HG02840 (cell line): Measurements from ENCODE around the gene NAT16.
"Not testable (repeated sequence)": the region's sequence is repeated elsewhere in the genome, so short reads cannot be mapped to it uniquely, and the experiment has no call there.

Experiments used
- ATAC-seq: cut with Tn5 transposase; IDR thresholded peaks from one replicate; pipeline ENCODE4 v1.9.1; 2021; ENCODE audit warnings: mild to moderate bottlenecking, moderate library complexity, moderate number of reproducible peaks; ENCODE audit not compliant: unreplicated experiment, low FRiP score

NAT16 gene

DNA sequence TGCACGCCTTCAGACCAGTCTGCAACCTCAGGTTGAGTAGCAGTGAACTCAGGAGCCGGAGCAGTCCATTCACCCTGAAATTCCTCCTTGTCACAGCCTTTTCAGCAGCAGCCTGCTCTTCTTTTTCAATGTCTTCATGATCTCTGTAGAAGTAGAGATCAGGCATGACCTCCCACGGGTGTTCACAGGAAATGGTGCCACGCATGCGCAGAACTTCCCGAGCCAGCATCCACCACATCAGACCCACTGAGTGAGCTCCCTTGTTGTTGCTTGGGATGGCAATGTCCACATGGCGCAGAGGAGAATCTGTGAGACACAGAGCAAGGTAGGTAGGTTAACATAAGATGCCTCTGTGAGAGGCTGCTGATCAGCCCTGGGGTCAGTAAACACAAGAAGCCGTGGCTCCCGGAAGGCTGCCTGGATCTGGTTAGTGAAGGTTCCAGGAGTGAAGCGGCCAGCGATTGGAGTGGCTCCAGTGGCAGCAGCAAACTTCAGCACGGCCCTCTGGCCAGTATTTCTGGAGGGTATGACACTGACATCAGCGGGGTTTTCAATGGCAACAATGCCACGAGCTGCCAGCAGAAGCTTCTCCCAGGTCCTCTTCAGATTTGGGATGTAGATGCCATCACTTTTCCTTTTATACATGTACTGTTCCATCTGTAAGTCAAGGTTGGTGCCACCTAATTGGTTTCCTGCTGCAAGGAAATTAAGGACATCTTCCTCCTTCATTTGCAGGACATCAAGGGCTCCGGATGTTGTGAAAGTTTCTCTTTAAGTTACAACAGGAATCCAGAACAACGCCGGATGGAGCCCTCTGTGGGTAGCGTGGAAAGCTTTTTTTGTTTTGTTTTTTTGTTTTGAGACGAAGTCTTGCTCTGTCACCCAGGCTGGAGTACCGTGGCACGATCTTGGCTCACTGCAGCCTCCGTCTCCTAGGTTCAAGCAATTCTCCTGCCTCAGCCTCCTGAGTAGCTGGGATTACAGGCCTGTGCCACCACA lies 23.9 kb upstream of the NAT16 start:
- ATAC-seq: not testable (repeated sequence)

DNA sequence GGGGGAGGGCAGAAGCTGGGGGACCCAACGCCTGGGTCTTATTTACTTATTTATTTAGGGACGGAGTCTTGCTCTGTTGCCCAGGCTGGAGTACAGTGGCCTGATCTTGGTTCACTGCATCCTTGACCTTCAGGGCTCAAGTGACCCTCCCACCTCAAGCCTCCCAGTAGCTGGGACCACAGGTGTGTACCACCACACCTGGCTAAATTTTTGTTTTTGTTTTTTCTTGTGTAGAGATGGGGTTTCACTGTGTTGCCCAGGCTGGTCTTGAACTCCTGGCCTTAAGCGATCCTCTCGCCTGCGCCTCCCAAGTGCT lies 22.5 kb upstream of the NAT16 start:
- no peak for ATAC-seq

DNA sequence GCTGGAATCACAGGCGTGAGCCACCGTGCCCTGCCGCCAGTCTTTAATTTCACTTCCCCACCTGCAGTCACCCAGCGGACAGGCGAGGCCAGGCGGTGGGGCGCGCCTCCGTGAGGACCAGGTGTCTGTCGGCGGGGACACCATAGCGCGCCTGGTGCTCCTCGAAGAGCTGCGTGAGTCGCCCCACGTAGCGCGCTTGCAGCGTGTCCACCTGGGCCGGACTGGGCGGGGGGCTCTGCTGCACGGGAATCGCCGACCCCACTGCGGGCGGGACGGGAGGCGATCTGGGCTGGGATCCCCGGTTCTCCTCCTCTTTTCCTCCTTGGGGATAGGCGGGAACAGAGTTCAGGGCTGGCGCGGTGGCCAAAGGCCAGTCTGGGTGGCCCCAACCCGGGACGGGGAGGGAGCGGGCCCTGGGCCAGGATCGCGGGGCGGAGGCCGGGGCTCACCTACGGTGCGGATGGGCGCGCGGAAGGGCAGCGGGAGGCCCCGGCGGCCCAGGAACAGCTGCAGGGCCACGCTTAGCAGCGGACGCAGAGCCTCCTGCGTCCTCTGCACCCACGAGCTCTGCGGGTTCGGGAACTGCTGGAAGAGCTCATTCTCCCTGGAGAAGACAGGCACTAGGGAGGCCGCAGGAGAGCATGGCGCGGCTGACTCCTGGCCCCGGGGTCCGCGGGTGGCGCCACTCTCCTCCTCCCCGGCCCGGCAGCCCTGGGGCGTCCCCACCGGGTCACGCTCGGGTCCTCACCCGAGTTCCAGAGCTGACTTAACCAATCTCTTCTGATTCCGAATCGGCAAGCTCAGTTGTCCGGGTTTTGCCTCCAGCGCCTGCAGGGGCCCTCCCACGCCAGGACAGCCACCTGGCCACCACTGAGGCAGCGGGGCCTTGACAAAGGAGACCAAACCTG lies 21.9 kb upstream of the NAT16 start:
- no peak for ATAC-seq

DNA sequence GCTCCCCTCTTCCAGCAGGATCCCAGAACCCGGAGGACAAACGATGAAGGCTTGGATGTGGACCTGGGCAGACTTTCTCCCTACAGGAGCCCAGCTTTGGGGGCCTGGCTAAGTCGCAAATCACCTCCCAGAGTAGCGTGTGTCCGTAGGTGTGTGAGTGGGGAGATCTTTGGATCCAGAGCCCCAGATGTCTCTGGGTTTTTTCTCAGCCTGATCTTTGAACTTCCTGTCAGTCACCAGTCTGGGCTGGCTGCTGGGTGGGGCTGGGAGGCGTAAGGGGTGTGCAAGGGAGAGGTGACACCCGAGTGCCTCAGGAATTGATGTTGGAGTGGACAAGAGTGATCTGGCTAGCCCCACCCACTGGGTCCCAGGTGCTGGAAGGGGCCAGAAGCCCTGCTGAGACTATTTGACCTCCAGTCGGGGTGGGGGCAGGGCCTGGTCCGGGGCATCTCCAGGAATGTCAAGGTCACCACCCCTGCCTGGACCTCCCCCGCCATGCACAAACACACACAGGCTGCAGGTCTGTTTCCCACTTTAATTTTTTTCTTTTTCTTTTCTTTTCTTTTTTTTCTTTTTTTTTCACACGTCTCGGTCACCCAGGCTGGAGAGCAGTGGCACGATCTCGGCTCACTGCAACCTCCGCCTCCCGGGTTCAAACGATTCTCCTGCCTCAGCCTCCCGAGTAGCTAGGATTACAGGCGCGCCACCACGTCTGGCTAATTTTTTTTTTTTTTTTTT lies 20.9 kb upstream of the NAT16 start, which contains the start of gene MOGAT3:
Gene MOGAT3, minus strand, starts transcription at position 175 of the 738 bp plus-strand sequence. CDS start 182 bp downstream, outside the sequence.
- ATAC-seq: no peak

DNA sequence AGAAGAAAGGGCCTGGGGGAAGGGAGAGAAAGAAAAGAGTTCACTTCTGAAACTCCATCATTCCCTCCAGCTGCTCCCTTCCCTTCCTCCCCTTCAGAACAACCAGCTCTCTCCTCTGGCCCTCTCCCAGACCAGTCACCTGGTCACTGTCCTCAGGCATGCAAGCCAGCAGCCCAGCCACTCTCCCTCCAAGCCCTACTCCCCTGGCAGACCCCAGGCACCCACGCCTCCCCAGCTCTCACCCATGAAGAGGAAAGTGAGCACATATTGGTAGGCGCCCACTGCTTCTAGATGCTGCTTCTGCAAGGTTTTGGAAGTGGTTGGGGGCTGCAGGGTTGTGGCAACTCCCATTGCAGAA lies 20.4 kb upstream of the NAT16 start:
- ATAC-seq: no peak

DNA sequence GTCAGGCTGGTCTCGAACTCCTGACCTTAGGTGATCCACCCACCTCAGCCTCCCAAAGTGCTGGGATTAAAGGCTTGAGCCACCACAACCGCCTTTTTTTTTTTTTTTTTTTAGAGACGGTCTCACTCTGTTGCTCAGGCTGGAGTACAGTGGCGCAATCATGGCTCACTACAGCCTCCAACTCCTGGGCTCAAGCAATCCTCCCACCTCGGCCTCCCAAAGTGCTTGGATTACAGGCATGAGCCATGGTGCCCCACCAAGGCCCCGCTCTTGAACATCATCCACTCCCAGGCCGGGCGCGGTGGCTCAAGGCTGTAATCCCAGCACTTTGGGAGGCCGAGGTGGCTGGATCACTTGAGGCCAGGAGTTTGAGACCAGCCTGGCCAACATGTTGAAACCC lies 19.4 kb upstream of the NAT16 start:
- not testable (repeated sequence) for ATAC-seq

DNA sequence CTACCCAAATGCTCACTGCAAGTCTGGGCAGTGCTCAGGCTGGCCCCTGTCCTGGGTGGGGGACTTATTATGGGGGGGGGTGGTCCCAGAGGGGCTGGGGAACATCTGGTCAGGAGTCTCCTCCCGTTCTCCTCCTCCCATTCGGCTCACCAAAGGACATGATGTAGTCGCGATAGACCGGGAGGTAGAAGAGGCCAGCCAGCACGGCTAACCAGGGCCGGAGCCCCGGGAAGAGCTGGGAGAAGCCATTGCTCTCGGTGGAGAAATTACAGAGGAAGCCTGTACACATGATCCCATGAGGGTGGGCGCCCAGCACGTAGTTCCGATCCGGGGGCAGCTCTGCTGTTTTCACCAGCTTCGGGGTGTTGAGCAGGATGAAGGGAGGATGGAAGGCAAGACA lies 18.4 kb upstream of the NAT16 start:
- ATAC-seq: no peak

DNA sequence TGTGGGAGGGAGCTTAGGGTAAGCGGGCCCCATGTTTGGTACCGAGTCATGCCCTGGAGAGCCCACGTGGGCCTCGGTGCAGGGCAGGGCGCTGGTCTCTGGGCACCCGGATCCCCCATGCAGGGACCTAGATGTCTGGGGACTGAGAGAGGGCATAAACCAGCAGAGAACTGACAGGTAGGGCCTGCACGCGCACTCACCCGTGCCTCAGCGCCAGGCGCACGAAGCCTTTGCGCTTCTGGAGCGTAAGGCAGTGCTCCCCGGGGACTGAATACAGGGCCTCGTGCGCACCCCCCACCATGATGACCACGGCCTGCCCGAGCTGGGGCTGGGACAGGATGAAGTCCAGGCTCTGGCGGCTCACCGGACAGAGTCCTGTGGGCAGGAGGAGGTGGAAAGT lies 17.9 kb upstream of the NAT16 start:
- no peak for ATAC-seq

DNA sequence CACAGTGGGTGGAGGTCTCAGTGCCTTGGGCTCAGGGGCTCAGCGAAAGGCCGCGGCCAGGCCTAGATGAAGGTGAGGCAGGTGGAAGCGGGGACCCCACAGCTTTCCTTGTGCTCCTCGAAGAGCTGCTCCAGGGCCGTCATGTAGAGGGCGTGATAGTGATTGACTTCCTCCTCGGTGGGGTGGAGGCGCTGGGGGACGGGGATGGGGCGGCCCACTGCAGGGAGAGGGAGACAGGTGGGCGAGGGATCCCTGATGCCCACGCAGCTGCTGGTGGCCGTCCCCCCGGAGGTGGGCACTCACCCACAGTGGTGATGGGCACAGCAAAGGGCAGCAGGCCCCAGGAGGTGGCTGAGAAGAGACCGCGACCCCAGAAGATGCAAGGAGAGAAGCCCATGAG lies 15.8 kb upstream of the NAT16 start:
- ATAC-seq: no peak

DNA sequence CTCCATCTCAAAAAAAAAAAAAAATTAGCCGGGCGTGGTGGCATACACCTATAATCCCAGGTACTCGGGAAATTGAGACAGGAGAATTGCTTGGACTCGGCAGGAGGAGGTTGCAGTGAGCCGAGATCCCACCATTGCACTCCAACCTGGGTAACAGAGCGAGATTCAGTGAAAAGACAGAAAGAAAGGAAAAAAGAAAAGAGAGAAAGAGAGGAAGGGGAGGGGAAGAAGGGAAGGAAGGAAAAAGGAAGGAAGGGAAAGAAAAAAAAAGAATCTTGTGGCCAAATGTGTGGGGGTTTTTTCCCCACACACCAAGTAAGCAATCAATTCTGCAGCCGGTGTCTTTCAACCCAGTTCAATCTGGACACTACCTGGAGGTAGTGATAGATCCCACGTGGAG lies 9.0 kb upstream of the NAT16 start:
- ATAC-seq: no peak

DNA sequence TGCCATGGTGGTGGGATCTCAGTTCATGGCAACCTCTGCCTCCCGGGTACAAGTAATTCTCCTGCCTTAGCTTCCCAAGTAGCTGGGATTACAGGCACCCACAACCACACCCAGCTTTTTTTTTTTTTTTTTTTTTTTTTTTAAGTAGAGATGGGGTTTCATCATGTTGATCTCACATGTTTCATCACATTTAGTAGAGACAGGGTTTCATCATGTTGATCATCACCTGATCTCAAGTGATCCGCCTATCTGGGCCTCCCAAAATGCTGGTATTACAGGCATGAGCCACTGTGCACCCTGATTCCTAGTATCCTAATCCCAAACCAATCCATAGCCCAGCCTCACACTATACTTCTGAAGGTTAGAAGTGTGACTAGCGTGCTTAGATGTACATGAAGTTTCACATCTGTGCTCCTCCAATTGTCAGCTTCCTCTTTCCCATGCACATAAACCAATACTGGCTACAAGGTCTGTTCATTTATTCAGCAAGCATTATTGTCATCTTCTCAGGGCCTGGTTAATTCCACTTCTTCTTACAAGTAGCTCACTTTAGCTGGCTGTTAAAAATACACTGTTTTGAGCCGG lies 6.8 kb upstream of the NAT16 start:
- no peak for ATAC-seq

DNA sequence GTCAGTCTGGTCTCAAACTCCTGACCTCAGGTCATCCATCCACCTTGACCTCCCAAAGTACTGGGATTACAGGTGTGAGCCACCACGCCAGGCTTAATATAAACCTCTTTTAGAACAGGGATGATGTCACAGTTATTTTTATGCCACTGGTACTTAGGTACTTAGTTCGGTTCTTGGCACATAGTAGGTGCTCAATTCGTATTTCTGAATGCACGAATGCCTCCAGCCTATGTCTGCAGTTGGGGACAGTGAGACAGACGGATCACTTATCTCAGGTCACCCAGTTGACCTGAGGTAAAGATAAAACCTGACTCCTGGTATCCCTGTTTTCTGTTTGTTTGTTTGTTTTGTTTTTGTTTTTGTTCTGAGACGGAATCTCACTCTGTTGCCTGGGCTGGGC lies 6.1 kb upstream of the NAT16 start:
- no peak for ATAC-seq

DNA sequence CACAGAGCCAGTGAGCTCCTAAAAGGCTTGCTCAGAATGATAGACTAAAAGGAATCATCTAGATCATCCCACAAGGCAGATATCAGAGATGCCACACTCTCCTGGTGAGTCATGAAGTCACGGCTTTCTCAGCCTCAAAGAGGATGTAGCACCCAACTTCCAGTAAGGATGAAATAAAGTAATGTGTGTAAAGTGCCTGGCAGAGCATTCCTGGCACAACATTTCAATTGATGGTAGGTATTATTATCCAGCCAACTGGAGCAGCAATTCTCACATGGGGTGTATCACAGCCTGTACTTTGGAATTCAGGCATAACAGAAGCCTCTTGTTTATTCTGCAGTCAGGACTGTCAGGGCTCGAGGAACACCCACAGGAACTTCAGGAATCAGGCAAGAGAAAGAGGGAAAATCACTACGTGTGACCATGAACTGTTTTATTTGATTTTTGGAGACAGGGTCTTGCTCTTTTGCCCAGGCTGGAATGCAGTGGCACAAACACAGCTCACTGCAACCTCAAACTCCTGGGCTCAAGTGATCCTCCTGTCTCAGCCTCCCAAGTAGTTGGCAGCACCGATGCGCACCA lies 5.3 kb upstream of the NAT16 start:
- no peak for ATAC-seq

DNA sequence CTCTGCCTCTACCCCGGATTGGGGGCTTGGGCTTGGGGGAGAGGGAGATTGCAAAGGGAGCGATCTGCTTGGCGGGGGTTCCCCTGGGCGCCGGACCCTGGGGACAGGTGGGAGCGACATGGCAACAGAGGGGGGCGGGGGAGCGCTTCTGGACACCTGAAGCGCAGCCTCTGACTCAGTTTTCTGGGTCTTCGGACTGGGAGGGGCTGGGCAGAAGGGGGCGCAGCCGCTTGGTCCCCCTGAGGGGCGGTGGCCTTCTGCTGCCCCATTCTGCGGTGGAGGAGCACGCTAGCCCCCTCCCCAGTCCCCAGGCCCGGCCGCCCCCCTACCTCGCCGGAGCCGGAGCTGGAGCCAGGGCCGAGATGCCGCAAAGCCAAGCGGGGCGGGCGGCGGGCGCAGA lies 380 bp downstream of the NAT16 start:
- ATAC-seq: no peak

DNA sequence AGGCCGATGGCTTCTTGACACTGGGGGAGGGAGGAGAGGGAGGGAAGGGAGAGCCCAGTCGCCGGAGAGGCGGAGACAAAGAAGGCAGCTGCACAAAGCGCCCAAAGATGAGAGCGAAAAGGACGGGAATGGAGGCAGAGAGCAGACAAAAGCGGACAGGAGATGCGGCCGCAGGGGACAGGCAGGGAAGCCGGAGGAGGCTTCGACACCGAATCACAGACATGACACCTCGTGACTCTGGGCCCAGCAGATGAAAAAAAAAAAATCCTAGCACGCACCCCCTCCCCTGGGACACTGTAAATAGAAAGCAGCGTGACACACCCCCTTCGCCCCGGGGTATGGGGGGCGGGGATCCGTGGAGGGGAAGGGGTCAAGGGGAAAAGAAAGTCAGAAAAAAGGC lies 976 bp downstream of the NAT16 start:
- no peak for ATAC-seq

DNA sequence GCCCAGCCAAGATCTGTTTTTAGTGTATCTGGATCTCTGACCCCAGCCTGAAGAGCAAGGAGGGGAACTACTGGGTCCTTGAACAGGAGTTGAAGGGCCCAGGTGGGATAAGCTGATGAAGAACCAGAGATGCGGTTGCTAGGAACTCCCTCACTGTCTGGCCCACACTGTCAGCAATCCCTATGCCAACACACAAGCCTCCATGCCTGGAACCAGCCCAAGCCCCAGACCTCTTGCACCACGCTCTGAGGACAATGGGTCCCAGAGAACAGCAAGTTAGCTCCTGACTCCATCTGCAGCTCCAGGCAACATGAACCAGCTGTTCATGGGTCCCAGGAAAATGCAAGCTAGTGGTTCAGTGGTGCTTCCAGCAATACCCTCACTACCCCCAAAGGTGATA lies 2.4 kb downstream of the NAT16 start:
- no peak for ATAC-seq

DNA sequence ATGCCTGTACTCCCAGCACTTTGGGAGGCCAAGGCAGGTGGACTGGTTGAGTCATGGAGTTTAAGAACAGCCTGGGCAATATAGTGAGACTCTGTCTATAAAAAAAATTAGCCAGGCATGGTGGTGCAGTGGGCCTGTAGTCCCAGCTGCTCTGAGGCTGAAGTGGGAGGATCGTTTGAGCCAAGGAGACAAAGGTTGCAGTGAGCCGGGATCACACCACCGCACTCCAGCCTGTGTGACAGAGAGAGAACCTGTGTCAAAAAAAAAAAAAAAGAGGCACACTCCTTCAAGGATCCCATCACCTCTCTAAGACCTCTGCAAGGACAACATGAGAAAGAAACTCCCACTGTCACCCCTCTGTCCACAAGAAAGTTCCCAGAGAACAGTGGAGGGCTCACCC lies 4.4 kb downstream of the NAT16 start:
- ATAC-seq: no peak

DNA sequence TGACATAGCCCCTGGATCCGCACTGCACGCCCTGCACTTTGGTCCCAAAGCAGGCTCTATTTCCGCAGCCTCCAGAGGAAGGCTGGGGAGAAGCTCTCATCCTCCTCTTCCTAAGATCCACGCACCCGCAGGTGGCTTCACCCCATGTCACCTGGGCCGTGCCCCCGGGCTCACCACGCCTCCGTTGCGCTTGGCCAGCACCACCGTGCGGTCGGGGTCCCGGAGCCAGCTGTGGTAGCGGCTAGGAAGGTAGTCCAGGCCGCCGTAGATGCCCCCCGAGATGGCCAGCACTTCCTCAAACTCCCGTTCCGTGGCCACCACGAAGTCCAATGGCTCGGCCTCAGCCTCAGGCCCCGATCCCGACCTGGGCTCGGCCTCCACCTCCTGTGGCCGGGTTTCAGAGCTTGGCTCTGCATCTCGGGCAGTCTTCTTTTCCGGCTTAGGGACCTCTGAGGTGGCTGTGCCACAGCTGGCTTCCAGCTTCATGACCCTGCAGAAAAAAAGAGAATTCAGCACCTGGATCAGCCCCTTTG lies 5.7 kb downstream of the NAT16 start:
- ATAC-seq: no peak

DNA sequence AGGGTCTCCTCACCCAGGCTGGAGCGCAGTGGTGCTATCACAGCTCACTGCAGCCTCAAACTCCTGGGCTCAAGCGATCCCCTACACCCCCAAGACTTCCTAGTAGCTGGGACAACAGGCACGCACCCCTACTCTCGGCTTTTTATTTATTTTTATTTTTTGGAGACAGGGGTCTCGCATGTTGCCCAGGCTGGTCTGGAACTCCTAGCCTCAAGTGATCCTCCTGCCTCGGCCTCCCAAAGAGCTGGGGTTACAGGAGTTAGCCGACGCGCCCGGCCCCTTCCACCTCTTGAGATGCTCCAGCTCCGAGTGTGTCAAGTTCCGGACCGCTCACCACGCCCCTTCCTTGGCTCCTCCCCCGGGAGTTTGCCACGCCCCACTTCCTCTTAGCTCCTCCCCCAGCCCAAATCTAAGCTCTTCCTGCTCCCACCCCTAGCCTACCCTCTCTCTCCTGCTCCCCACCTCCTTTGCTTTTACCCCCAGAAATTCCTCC lies 6.3 kb downstream of the NAT16 start:
- ATAC-seq: no peak
